A549 treated with GW870086 at 1 μM for 4 hours (cell line): ENCODE data around the gene HSD17B13. TPM values are rescaled to one million over a fixed set of nuclear protein-coding genes. Genes with fewer than 3 reads are reported as not detected.

Experiments
- total RNA-seq: library from RNA; stranded (reverse); fragments of 200-300 nt; extraction: Qiagen RNA extraction; gene quantifications from 5 replicates; pipeline ENCODE4 v1.2.3, GENCODE V29; 2022; ENCODE audit warnings: low read depth

The HSD17B13 gene
- total RNA-seq, result 0.06 to 0.10 TPM (median 0.07 TPM) in 3 of 5 replicates, not detected in the others

GRCh38 chr4:87322754-87323153 is at the start of gene HSD17B13:
Gene HSD17B13 (minus strand): TSS chr4:87322882. CDS start chr4:87322841, 41 bp downstream.

Other genes starting within 250 kb of the HSD17B13 start
- gene KLHL8, start 102.3 kb downstream of the HSD17B13 start, total RNA-seq, result 2.7 to 5.8 TPM (median 5.0 TPM) in 5 replicates
- 42.6 to 59.8 TPM (median 54.4 TPM) in 5 replicates for gene HSD17B11, start 68.3 kb upstream of the HSD17B13 start, total RNA-seq
- 26.0 to 28.2 TPM (median 26.5 TPM) in 5 replicates for gene NUDT9, start 99.7 kb upstream of the HSD17B13 start, total RNA-seq
- not detected in 5 replicates for gene SPARCL1, start 206.5 kb upstream of the HSD17B13 start, total RNA-seq